HG03175 (cell line): Measurements from ENCODE around the gene FARS2.

Source experiments
- ATAC-seq: cut with Tn5 transposase; IDR thresholded peaks from one replicate; pipeline ENCODE4 v1.9.1; 2021; ENCODE audit warnings: mild to moderate bottlenecking, moderate library complexity; ENCODE audit not compliant: unreplicated experiment

FARS2 gene

GRCh38 chr6:5813625-5814027, 552.3 kb downstream of the FARS2 start:
- peak; percentile 72 for ATAC-seq

GRCh38 chr6:5814116-5814515, 552.8 kb downstream of the FARS2 start:
- ATAC-seq = peak; percentile 15

GRCh38 chr6:5814901-5815300, 553.6 kb downstream of the FARS2 start:
- ATAC-seq = no peak

GRCh38 chr6:5817869-5818268, 556.6 kb downstream of the FARS2 start:
- no peak for ATAC-seq

- ATAC-seq = no peak
Observed at GRCh38 chr6:5818959-5819358, 557.6 kb downstream of the FARS2 start.
